ENCODE results near the gene FGA. TPM values are rescaled to one million over a fixed set of nuclear protein-coding genes. Genes with fewer than 3 reads are reported as not detected.

The FGA gene
- total and polyA plus RNA-seq, 2 of the 8 experiments (the other 6 are each of a cell fraction or from before 2014, with no cell fraction given): not detected

DNA sequence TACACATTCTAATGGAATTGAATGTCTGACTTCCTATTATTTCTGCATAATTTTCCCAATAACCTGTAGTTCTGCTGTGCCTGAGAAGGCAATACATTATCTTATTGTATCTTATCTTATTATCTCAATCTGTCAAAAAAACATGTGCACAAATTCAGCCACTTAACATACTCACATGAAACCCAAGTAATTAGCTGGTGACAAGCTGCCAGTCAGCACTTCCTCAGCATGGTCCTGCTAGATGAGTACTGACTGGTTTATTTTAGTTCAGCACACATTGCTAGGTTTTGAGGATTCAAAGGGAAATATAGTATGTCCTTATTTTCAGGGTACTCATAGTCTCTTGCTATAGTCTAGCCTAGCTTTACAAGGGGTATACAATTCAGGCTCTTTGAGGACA is 39.8 kb upstream of the FGA start:
- H3K79me2 ChIP-seq (ENCODE audit: control insufficient read depth in 1 of 2, insufficient read depth in 2 of 2, low read length in 2 of 2): no peaks in the 10 kb centered on the region
- H3K56ac ChIP-seq (replicated peaks; ENCODE audit: insufficient read length, low read depth, low read length): no peak overlapping the region
- H2BK120ac ChIP-seq (replicated peaks; ENCODE audit: low read depth, low read length): no peak overlapping the region
- no peak overlapping the region for H3K23ac ChIP-seq (ENCODE audit: insufficient read length)
- H3K9me3 ChIP-seq (ENCODE audit: insufficient read depth in 2 of 2, low read depth in 1 of 2, low read length in 1 of 2): no peaks in the 10 kb centered on the region
- H3K18ac ChIP-seq (ENCODE audit: extremely low read depth, low read length): no peak overlapping the region
- no peak overlapping the region for H2AFZ ChIP-seq (ENCODE audit: low read length)
- H3K4ac ChIP-seq (replicated peaks; ENCODE audit: insufficient read length, low read depth, low read length): no peak overlapping the region
- TF ChIP-seq SP2 (IDR thresholded peaks at IDR 0.05; ENCODE audit: low read length) (no peak), EP300 (IDR thresholded peaks at IDR 0.05; ENCODE audit: borderline replicate concordance in 1 of 2, low read depth in 2 of 2, low read length in 2 of 2) (no peak)
- H2BK15ac ChIP-seq (ENCODE audit: low read length): no peak overlapping the region
- H4K5ac ChIP-seq (ENCODE audit: insufficient read length, low read depth, low read length): no peak overlapping the region
- no peak overlapping the region for H4K91ac ChIP-seq (replicated peaks; ENCODE audit: insufficient read length, low read length)
- peaks cover 1 to 22% (median 11%) of the 10 kb centered on the region in 4 experiments for H3K27me3 ChIP-seq (replicated peaks in 1 of 4; ENCODE audit: control insufficient read depth in 3 of 4, extremely low read depth in 1 of 4, insufficient read depth in 3 of 4, low read length in 3 of 4)
- DNase-seq (ENCODE audit: low read depth in 1 of 2, low spot score in 2 of 2): no peak
- H3K4me3 ChIP-seq (ENCODE audit: extremely low read depth in 1 of 4, insufficient read depth in 2 of 4, low read depth in 3 of 4, low read length in 4 of 4): no peak overlapping the region
- no peaks in the 10 kb centered on the region for H3K79me1 ChIP-seq (ENCODE audit: low read depth, low read length)
- no peak overlapping the region for H2BK12ac ChIP-seq (ENCODE audit: low read depth, low read length)
- no peak overlapping the region for H2BK20ac ChIP-seq (ENCODE audit: low read length)
- CTCF ChIA-PET (ENCODE audit: partially characterized antibody): interaction anchor here (1.0 to 2.9 kb wide), 8 partner anchors 9 to 298 kb away, joined by 3 to 8 read pairs (median 4); no protein-coding TSS in a partner anchor
- H3K14ac ChIP-seq (ENCODE audit: insufficient read length): no peak overlapping the region
- no peak overlapping the region for H3K9ac ChIP-seq (replicated peaks in 1 of 4; ENCODE audit: extremely low read depth in 1 of 4, low read depth in 3 of 4, low read length in 3 of 4)
- H4K20me1 ChIP-seq (replicated peaks in 1 of 2; ENCODE audit: control insufficient read depth in 1 of 2, insufficient read depth in 2 of 2, low read length in 2 of 2): no peaks in the 10 kb centered on the region
- no peak overlapping the region for H2AK5ac ChIP-seq (ENCODE audit: low read depth, low read length)
- FAIRE-seq: no peak
- H3K4me1 ChIP-seq (replicated peaks in 1 of 4; ENCODE audit: control insufficient read depth in 3 of 4, insufficient read depth in 4 of 4, low read length in 3 of 4): peaks cover 0 to 7% (median 1%) of the 10 kb centered on the region in 4 experiments; a peak in 2 of 7 replicates
- H3K27ac ChIP-seq (ENCODE audit: low read depth, low read length): no peak overlapping the region
- H3K4me2 ChIP-seq (ENCODE audit: insufficient read depth in 1 of 2, low read depth in 2 of 2, low read length in 2 of 2): no peak overlapping the region
- H2BK5ac ChIP-seq (ENCODE audit: low read depth, low read length): no peak overlapping the region
- peaks cover 8% of the 10 kb centered on the region; the same call in 1 of the 2 replicates for H3K23me2 ChIP-seq (ENCODE audit: low read depth, low read length)
- POLR2A ChIA-PET (ENCODE audit: partially characterized antibody): interaction anchor here (0.6 kb wide), 1 partner anchor 1137 kb away, joined by 4 read pairs; no protein-coding TSS in a partner anchor
- no peak overlapping the region for H4K8ac ChIP-seq (ENCODE audit: extremely low read depth, insufficient read depth, low read length)
- no peaks in the 10 kb centered on the region for H3K36me3 ChIP-seq (ENCODE audit: control insufficient read depth in 2 of 4, insufficient read depth in 4 of 4, low read length in 3 of 4)

All from H1 (cell line).